ENCODE results near the gene LDLRAD4. TPM values are rescaled to one million over a fixed set of nuclear protein-coding genes. Genes with fewer than 3 reads are reported as not detected.
"Not testable (repeated sequence)": the region's sequence is repeated elsewhere in the genome, so short reads cannot be mapped to it uniquely, and the experiment has no call there.

LDLRAD4 gene
- polyA plus RNA-seq, 3 donors = 1.7 to 8.5 (median 3.7) TPM

DNA sequence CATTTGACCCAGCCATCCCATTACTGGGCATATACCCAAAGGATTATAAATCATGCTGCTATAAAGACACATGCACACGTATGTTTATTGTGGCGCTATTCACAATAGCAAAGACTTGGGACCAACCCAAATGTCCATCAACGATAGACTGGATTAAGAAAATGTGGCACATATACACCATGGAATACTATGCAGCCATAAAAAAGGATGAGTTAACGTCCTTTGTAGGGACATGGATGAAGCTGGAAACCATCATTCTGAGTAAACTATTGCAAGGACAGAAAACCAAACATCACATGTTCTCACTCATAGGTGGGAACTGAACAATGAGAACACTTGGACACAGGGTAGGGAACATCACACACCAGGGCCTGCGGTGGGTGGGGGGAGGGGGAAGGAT is 476.8 kb downstream of the LDLRAD4 start:
- H3K27ac ChIP-seq (ENCODE audit: low read depth, low read length) = not testable (repeated sequence)
- WGBS, 3 donors = 82 to 96% (median 90%) methylated on average over 5 of the region's 5 CpGs

- no peak overlapping the region for H3K27ac ChIP-seq (ENCODE audit: low read depth, low read length)
- 86 to 93% (median 92%) methylated on average over 3 of the region's 3 CpGs for whole genome bisulfite sequencing, 3 donors
These were observed 478.4 kb downstream of the LDLRAD4 start for GRCh38 chr18:13696961-13697360.

DNA sequence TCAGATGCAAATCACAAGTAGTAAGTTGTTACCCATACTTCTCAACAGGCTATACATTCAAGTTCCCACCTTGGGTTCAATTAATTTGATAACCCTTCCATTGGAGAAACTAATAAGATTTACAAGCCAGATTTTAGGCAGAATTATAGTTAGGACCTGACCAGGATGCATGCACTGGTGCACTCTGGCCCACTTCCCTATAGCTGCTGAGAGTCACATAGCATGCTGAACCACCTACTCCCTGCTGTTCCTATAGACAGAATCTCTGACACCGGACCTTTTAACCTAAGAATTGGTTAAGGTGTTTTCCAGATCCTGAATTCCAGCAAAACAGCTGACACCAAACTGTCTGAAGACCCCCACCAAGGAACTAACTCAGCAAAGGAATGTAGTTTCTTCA is 481.6 kb downstream of the LDLRAD4 start:
- no peak overlapping the region for H3K27ac ChIP-seq (ENCODE audit: low read depth, low read length)
- 96 to 100% (median 97%) methylated on average over 1 of the region's 1 CpG for WGBS, 3 donors

Other genes starting within 250 kb of the LDLRAD4 start
- gene CEP192, start 227.4 kb upstream of the LDLRAD4 start, polyA plus RNA-seq = 1 to 10 TPM; 6.2 to 8.9 (median 6.5) TPM